Measurements from ENCODE around the gene SERF2. TPM values are rescaled to one million over a fixed set of nuclear protein-coding genes. Genes with fewer than 3 reads are reported as not detected.
A peak's percentile ranks its signal among the peaks of the same experiment; 100 is the strongest.

Gene SERF2
- polyA plus RNA-seq, 3 donors: 1,511 to 3,135 (median 2,483) TPM

DNA sequence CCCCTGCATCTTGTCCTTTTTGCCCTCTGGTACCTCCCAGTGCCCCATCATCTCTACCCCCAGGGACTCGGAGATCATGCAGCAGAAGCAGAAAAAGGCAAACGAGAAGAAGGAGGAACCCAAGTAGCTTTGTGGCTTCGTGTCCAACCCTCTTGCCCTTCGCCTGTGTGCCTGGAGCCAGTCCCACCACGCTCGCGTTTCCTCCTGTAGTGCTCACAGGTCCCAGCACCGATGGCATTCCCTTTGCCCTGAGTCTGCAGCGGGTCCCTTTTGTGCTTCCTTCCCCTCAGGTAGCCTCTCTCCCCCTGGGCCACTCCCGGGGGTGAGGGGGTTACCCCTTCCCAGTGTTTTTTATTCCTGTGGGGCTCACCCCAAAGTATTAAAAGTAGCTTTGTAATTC is 1.5 kb downstream of the SERF2 start:
- TF ChIP-seq, protein P1, sequence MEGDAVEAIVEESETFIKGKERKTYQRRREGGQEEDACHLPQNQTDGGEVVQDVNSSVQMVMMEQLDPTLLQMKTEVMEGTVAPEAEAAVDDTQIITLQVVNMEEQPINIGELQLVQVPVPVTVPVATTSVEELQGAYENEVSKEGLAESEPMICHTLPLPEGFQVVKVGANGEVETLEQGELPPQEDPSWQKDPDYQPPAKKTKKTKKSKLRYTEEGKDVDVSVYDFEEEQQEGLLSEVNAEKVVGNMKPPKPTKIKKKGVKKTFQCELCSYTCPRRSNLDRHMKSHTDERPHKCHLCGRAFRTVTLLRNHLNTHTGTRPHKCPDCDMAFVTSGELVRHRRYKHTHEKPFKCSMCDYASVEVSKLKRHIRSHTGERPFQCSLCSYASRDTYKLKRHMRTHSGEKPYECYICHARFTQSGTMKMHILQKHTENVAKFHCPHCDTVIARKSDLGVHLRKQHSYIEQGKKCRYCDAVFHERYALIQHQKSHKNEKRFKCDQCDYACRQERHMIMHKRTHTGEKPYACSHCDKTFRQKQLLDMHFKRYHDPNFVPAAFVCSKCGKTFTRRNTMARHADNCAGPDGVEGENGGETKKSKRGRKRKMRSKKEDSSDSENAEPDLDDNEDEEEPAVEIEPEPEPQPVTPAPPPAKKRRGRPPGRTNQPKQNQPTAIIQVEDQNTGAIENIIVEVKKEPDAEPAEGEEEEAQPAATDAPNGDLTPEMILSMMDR (IDR thresholded peaks at IDR 0.05): no peak
- H3K4me2 ChIP-seq (replicated peaks; ENCODE audit: extremely low read depth, low read length, poor library complexity, severe bottlenecking): peak overlapping the region; percentile 95
- intact Hi-C loops (cut with micrococcal nuclease): loop anchor here (5.0 kb wide), 2 partner anchors 34 to 46 kb away; partner anchors contain the start of genes WDR76 (in 2 of the 2) and PDIA3 (in 1 of the 2)
- no peak overlapping the region for H2AFZ ChIP-seq (ENCODE audit: insufficient read depth, low read depth, low read length, poor library complexity, severe bottlenecking)
- no peaks in the 10 kb centered on the region for H3K27me3 ChIP-seq (ENCODE audit: control insufficient read depth in 2 of 2, insufficient read depth in 2 of 2, low read length in 2 of 2)
- H3K9ac ChIP-seq (ENCODE audit: insufficient read depth, low read length, poor library complexity, severe bottlenecking): peak overlapping the region; percentile 100
- H3K9me3 ChIP-seq (replicated peaks in 1 of 2; ENCODE audit: control insufficient read depth in 1 of 2, insufficient read depth in 1 of 2, low read length in 2 of 2): no peaks in the 10 kb centered on the region
- peaks cover 40% of the 10 kb centered on the region for H3K79me2 ChIP-seq (ENCODE audit: insufficient read depth, low read length)
- Mint-ChIP-seq H3K4me3 (peak overlapping the region; percentile 95), H3K27ac (peak overlapping the region; percentile 98 to 100 (median 99)), H3K36me3 (peaks cover 41 to 44% of the 10 kb centered on the region in 2 donors), H3K27me3 (ENCODE audit: low read depth in 3 of 3) (peaks cover 0 to 1% (median 0%) of the 10 kb centered on the region in 3 donors), H3K4me1 (peaks cover 47% of the 10 kb centered on the region), H3K9me3 (no peaks in the 10 kb centered on the region)
- peak overlapping the region; percentile 83 to 100 (median 100) for H3K4me3 ChIP-seq (replicated peaks in 1 of 3; ENCODE audit: low read depth in 2 of 3, low read length in 3 of 3)
- H3K36me3 ChIP-seq (replicated peaks in 1 of 2; ENCODE audit: control insufficient read depth in 1 of 2, insufficient read depth in 2 of 2, low read length in 2 of 2): peaks cover 27 to 44% of the 10 kb centered on the region in 2 donors
- peaks cover 39% of the 10 kb centered on the region for H4K20me1 ChIP-seq (ENCODE audit: insufficient read depth, low read length)
- 28% methylated on average over 3 of the region's 10 CpGs for WGBS (ENCODE audit: insufficient coverage)
- peaks cover 21 to 34% of the 10 kb centered on the region in 2 donors for H3K4me1 ChIP-seq (ENCODE audit: control insufficient read depth in 1 of 2, insufficient read depth in 2 of 2, low read length in 2 of 2)
- no peak for DNase-seq
- peak overlapping the region; percentile 98 to 100 for H3K27ac ChIP-seq (ENCODE audit: low read depth in 1 of 2, low read length in 2 of 2)

- peaks cover 0 to 1% (median 0%) of the 10 kb centered on the region in 3 donors for H3K27me3 Mint-ChIP-seq (ENCODE audit: low read depth in 3 of 3)
- peaks cover 40% of the 10 kb centered on the region for H3K79me2 ChIP-seq (ENCODE audit: insufficient read depth, low read length)
- no peaks in the 10 kb centered on the region for H3K27me3 ChIP-seq (ENCODE audit: control insufficient read depth in 2 of 2, insufficient read depth in 2 of 2, low read length in 2 of 2)
- intact Hi-C loops (cut with micrococcal nuclease): loop anchor here (5.0 kb wide), 2 partner anchors 33 to 47 kb away; partner anchors contain the start of genes WDR76 (in 2 of the 2) and PDIA3 (in 1 of the 2)
- no peak overlapping the region for H2AFZ ChIP-seq (ENCODE audit: insufficient read depth, low read depth, low read length, poor library complexity, severe bottlenecking)
- H3K4me3 ChIP-seq (replicated peaks in 1 of 3; ENCODE audit: low read depth in 2 of 3, low read length in 3 of 3): peak overlapping the region in 1 of 3 experiments; percentile 100
- 100% methylated on average over 3 of the region's 9 CpGs for WGBS (ENCODE audit: insufficient coverage)
- no peak for DNase-seq
- peaks cover 49 to 52% of the 10 kb centered on the region in 2 donors for H3K36me3 Mint-ChIP-seq
- peak overlapping the region in 6 of 7 donors; percentile 90 to 100 (median 99) for H3K27ac Mint-ChIP-seq
- peaks cover 39% of the 10 kb centered on the region for H4K20me1 ChIP-seq (ENCODE audit: insufficient read depth, low read length)
- H3K36me3 ChIP-seq (replicated peaks in 1 of 2; ENCODE audit: control insufficient read depth in 1 of 2, insufficient read depth in 2 of 2, low read length in 2 of 2): peaks cover 34 to 52% of the 10 kb centered on the region in 2 donors
- H3K4me2 ChIP-seq (replicated peaks; ENCODE audit: extremely low read depth, low read length, poor library complexity, severe bottlenecking): peak overlapping the region; percentile 95
- H3K9ac ChIP-seq (ENCODE audit: insufficient read depth, low read length, poor library complexity, severe bottlenecking): no peak overlapping the region
- no peak overlapping the region for H3K4me3 Mint-ChIP-seq
- peaks cover 21 to 41% of the 10 kb centered on the region in 2 donors for H3K4me1 ChIP-seq (ENCODE audit: control insufficient read depth in 1 of 2, insufficient read depth in 2 of 2, low read length in 2 of 2)
- H3K4me1 Mint-ChIP-seq: peaks cover 53% of the 10 kb centered on the region
- TF ChIP-seq, protein P1 (IDR thresholded peaks at IDR 0.05): no peak
- H3K9me3 Mint-ChIP-seq: no peaks in the 10 kb centered on the region
- peak overlapping the region; percentile 23 to 100 for H3K27ac ChIP-seq (ENCODE audit: low read depth in 1 of 2, low read length in 2 of 2)
- no peaks in the 10 kb centered on the region for H3K9me3 ChIP-seq (replicated peaks in 1 of 2; ENCODE audit: control insufficient read depth in 1 of 2, insufficient read depth in 1 of 2, low read length in 2 of 2)
Measured at GRCh38 chr15:43794269-43795037, 2.3 kb downstream of the SERF2 start.
